HFF-Myc (cell line): Measurements from ENCODE around the gene HLX.

Experiments
- DNase-seq: peaks from one replicate; pipeline ENCODE4 v3.0.0-alpha.2; 2011; ENCODE audit warnings: low read depth; ENCODE audit errors: extremely low read depth
- H3K4me3 ChIP-seq: replicated peaks from 2 replicates; pipeline ENCODE4 v1.5.1; 2011; ENCODE audit warnings: low read depth, mild to moderate bottlenecking, control low read depth, low read length
- TF ChIP-seq, protein P1 (sequence below): IDR thresholded peaks from 2 replicates; pipeline ENCODE4 v1.5.1; 2012; ENCODE audit warnings: mild to moderate bottlenecking, low read depth, low read length, control low read depth; ENCODE audit errors: missing control alignments

The HLX gene

DNA sequence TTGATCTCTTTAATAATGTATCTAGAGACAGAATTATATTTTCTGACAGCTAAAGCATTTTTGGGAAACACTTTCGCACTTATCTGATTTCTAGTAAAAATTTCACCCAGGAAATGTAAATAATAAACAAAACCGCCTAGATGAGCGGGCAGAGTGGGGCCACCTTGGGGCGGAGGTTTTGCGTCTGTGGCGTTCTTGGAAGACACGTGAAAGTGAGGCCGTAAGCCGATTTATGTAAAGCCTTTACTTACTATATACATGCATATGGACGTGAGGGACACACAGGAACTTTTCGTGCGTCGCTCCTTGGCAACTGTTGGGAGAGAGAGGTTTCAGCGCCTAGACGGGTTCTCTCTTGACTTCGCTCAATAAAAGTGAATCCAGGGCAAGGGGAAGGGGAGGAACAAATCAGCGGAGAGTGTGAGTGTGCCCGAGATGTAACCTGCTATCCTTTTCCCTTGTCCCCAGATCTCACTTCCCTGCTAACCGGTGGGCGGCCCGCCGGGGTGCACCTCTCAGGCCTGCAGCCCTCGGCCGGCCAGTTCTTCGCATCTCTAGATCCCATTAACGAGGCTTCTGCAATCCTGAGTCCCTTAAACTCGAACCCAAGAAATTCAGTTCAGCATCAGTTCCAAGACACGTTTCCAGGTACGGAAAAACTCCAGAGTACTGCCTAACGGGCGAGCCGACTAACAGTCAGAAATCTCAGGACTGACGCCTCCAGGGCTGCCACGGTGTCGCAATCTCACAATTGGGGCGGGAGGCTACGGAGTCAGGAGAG, 1.7 kb downstream of the HLX start:
- H3K4me3 ChIP-seq = peak overlapping the region; percentile 80
- TF ChIP-seq, protein P1, sequence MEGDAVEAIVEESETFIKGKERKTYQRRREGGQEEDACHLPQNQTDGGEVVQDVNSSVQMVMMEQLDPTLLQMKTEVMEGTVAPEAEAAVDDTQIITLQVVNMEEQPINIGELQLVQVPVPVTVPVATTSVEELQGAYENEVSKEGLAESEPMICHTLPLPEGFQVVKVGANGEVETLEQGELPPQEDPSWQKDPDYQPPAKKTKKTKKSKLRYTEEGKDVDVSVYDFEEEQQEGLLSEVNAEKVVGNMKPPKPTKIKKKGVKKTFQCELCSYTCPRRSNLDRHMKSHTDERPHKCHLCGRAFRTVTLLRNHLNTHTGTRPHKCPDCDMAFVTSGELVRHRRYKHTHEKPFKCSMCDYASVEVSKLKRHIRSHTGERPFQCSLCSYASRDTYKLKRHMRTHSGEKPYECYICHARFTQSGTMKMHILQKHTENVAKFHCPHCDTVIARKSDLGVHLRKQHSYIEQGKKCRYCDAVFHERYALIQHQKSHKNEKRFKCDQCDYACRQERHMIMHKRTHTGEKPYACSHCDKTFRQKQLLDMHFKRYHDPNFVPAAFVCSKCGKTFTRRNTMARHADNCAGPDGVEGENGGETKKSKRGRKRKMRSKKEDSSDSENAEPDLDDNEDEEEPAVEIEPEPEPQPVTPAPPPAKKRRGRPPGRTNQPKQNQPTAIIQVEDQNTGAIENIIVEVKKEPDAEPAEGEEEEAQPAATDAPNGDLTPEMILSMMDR = no peak
- DNase-seq = no peak

DNA sequence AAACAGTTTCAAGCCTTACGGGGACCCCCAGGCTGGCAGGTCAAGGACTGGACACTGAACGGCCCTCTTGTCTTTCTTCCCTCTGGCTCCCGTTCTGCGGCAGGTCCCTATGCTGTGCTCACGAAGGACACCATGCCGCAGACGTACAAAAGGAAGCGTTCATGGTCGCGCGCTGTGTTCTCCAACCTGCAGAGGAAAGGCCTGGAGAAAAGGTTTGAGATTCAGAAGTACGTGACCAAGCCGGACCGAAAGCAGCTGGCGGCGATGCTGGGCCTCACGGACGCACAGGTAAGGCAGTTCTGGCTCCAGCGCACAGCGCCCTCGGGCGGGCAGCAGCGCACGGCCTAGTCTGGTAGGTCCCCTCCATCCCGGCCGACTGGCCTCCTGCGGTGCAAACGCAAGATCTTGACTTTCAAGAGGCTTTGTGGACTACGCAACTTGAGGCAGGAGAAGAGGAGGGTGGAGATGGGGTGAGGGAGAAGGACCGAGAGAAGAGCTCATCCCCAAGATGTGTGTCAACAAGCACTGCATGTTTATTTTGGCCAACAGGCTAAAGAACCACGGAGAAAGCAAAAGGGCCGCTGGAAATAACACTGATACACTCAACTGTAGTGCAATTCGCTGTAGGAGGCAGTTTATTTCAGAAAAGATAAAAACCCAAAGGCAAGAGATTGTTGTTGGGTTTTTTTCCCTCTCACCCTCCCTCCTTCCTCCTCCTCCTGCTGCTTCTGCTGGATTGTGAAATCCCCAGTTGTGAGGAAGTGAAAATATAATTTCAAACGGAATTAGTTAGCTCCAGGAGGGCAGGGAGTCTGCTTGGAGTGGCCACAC, 3.0 kb downstream of the HLX start:
- no peak for DNase-seq

DNA sequence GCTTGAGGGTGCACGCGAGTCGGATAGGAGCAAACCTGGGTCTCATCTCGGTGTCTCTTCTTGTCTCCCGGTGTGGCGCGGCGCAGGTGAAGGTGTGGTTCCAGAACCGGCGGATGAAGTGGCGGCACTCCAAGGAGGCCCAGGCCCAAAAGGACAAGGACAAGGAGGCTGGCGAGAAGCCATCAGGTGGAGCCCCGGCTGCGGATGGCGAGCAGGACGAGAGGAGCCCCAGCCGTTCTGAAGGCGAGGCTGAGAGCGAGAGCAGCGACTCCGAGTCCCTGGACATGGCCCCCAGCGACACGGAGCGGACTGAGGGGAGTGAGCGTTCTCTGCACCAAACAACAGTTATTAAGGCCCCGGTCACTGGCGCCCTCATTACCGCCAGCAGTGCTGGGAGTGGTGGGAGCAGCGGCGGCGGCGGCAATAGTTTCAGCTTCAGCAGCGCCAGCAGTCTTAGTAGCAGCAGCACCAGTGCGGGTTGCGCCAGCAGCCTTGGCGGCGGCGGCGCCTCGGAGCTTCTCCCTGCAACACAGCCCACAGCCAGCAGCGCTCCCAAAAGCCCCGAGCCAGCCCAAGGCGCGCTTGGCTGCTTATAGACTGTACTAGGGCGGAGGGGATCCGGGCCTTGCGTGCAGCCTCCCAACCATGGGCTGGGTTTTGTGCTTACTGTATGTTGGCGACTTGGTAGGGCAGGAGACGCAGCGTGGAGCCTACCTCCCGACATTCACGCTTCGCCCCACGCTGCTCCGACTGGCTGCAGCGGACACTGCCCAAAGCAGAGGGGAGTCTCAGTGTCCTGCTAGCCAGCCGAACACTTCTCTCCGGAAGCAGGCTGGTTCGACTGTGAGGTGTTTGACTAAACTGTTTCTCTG, 5.1 kb downstream of the HLX start:
- TF ChIP-seq, protein P1 = no peak
- DNase-seq = no peak
- no peak overlapping the region for H3K4me3 ChIP-seq

More for the DNA sequence above, 3.0 kb downstream of the HLX start:
- no peak overlapping the region for H3K4me3 ChIP-seq
- TF ChIP-seq, protein P1 = no peak

DNA sequence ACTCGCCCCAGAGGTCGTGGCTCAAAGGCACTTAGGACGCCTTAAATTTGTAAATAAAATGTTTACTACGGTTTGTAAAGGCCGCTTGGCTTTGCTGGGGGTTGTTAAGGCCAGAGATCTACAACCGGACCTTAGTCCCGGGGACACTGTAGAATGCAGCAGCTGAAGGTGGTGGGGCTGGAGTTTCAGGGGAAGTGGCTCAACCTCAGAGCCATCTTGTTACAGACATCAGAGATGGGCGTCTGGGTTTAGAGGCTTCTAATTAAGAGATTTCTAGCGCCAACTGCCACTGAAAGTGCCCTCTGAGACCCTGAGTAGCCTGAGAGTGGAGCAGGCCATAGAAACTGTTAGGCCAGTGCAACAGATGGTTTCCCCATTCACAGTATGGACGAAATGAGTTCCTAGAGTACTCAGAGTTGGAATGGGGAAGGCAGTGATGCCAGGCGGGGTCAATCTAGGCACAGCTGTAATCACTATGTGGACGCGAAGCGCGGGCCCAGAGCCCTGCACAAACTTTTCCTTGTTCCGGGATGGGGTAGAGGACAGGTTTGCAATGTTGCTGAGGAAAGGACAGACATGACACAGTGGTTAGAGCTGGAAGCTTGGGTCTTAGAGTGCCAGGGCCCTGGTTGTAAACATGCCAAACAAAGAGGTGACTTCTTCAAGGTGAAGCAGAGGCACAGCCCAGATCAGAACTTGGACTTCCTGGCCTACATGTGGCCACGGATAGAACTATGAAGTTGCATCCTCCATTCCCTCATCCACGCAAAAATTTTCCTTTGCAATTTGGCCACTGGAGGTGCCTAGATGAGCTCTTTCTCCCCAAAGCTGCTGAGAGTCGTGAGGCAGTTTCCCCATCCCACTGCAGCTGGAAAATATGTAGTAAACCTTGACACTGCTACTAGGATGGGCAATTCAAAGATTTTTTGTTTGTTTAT, 6.0 kb downstream of the HLX start:
- no peak for DNase-seq
- TF ChIP-seq, protein P1 = no peak
- H3K4me3 ChIP-seq = no peak overlapping the region

DNA sequence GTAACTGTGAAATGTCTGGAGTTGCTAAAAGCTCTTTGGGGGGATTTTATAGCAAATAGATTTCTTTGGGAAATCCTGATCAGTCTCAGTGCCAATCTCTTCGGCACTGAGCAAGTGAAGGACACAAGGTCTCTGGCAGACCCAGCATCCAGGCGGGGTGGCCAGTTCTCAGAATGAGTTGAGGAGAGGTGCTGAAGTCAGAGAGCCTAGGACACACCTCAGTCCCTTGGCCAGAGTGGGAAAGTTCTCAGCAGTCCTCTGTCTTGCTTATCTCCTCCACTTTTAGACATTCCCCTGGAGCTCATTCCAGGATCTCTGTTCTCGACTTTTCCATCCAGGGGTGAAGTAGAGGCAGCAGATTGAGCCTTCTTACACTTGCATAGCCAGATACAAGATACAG, 6.7 kb downstream of the HLX start:
- TF ChIP-seq, protein P1 = no peak
- DNase-seq = no peak
- no peak overlapping the region for H3K4me3 ChIP-seq
